GM12874 (cell line): Measurements from ENCODE around the gene KCNK2.

Experiments used
- TF ChIP-seq, protein P1 (sequence below): IDR thresholded peaks from 2 replicates; pipeline ENCODE4 v1.5.1; 2011; ENCODE audit warnings: low read depth, mild to moderate bottlenecking, control low read depth, low read length, moderate library complexity; ENCODE audit not compliant: insufficient read depth

The KCNK2 gene, protein sequence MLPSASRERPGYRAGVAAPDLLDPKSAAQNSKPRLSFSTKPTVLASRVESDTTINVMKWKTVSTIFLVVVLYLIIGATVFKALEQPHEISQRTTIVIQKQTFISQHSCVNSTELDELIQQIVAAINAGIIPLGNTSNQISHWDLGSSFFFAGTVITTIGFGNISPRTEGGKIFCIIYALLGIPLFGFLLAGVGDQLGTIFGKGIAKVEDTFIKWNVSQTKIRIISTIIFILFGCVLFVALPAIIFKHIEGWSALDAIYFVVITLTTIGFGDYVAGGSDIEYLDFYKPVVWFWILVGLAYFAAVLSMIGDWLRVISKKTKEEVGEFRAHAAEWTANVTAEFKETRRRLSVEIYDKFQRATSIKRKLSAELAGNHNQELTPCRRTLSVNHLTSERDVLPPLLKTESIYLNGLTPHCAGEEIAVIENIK

DNA sequence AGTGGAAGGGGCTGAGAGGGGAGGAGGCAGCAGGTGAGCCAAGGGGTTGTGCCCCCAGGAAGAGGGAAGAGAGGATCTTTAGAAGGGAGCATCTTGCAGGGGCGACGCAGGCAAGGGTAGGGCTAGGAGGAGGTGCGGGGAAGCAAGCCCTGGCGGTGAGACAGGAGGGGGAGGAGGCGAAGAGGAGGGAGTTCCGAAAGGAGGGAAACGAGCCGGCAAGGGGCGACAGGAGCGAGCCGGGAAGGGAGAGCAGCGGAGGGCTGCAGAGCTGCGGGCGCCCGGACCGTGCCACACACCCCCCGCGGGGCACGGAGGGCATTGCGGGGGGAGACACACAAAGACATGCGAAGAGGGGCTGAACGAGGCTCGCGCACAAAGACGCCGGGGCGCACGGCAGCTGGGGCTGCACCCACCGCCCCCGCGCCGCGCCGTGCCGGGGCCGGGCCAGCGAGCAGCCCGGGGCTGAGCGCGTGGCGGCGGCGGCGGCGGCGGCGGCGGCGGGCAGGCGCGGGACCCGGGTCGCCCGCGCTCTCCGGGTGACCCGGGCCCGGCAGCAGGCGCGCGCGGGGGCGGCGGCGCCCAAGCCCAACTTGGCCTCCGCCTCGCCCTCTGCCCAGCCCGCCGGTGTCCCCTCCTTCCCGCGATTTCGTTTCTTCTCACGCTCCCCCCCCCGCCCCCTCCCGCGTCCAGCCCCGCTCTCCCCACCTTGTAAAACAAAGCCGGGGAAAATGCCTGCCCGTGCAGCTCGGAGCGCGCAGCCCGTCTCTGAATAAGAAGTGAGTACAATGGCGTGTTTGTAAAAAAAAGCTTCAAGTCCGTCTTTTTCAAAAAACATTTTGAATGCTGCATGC, at the start of gene KCNK2:
KCNK2 (plus strand) TSS at position 206 of the 851 bp plus-strand sequence. CDS start 649 bp downstream, outside the sequence.
- TF ChIP-seq, protein P1, sequence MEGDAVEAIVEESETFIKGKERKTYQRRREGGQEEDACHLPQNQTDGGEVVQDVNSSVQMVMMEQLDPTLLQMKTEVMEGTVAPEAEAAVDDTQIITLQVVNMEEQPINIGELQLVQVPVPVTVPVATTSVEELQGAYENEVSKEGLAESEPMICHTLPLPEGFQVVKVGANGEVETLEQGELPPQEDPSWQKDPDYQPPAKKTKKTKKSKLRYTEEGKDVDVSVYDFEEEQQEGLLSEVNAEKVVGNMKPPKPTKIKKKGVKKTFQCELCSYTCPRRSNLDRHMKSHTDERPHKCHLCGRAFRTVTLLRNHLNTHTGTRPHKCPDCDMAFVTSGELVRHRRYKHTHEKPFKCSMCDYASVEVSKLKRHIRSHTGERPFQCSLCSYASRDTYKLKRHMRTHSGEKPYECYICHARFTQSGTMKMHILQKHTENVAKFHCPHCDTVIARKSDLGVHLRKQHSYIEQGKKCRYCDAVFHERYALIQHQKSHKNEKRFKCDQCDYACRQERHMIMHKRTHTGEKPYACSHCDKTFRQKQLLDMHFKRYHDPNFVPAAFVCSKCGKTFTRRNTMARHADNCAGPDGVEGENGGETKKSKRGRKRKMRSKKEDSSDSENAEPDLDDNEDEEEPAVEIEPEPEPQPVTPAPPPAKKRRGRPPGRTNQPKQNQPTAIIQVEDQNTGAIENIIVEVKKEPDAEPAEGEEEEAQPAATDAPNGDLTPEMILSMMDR = no peak

DNA sequence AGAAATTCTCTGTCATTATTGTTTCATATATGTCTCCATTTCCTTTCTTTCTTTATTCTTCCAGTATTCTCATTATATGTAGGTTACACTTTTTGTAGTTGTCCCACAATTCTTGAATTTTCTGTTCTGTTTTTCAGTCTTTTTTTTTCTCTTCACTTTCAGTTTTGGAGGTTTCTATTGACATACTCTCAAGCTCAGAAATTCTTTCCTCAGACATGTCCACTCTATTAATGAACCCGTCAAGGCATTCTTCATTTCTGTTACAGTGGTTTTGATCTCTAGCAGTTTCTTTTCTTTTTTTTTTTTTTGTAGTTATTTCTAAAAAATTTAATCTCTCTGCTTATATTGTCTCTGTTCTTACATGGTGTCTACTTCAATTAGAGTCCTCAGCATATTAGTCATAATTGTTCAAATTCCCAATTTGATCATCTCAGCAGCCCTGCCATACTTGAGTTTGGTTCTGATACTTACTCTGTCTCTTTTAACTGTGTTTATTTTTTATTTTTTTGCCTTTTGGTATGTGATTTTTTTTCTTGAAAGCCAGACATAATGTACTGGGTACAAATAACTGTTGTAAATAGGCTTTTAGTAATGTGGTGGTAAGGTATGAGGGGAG, 49.5 kb upstream of the KCNK2 start:
- TF ChIP-seq, protein P1 = no peak

DNA sequence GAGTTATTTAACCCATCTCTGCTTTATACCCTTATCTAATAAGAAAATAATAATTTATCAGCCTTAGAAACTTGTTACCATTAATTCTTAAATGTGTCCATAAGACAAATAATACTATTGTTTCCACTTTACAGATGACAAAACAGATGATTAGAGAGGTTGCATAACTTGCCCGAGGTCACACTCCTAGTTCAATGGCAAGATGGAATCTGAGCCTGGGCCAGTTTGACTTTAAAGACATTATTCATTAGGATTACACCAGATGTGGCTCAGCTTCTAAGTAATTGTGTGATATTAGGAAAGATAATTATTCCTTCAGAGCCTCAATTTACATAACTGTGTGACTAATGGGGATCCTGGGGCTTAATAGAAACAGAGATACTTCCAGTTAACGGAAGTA, 42.3 kb upstream of the KCNK2 start:
- TF ChIP-seq, protein P1 = no peak

DNA sequence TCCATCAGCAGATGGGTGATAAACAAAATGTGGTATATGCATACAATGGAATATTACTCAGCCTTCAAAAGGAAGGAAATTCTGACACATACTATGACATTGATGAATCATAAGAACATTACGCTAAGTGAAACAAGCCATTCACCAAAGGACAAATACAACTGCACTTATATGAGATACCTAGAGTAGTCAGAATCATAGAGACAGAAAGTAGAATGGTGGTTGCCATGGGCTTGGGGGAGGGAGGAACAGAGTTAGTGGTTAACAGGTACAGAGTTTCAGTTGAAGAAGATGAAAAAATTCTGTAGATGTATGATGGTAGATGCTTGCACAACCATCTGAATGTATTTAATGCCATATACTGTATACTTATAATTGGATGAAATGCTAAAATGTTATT, 39.1 kb upstream of the KCNK2 start:
- TF ChIP-seq, protein P1 = no peak

DNA sequence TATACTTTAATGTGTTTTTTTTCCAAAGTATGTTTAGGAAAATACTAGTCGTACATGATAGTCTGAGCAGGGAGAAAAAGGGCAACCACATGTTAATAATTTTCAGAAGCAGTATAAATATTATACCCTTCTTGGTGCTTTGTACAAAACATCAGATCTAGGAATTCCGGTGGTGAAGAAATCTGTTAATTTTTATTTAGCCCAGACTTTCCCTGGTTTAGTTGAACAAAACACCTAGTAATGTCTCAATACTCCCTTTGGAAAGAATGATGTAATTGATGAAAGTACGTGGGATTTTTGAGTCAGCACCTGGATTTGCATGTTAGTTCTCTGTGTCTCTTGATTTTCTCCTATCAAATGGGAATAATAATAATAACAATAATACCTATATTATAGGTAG, 38.4 kb upstream of the KCNK2 start:
- TF ChIP-seq, protein P1 = no peak

DNA sequence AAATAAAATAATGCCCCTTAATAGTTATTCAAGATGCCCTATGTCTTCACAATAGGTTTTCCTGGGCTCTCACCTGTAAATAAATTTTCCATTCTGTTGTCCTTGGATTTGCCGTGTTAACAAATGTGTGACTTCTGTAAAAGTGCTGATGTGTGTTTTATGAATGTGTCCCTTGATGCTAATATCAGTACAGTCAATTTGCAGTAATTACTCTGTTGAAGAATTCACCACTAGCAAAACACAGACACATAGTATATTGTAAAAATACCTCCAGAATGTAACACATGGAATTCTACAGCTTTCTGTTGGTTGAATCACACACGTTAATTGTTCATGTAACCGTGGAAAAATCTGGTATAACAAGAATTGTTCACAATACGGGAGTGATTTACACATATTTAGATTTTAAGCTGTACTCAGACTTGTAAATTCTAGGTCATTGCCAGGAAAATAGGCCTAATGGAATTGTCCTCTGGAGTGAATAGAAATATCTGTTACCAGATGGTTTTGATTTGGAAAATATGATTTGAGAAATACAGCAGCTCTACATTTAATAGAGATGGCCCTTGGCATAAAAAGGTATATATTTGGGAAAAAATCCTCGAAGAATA, 36.7 kb upstream of the KCNK2 start:
- TF ChIP-seq, protein P1 = no peak
